WTC11 (cell line): ENCODE measurements around the gene BMS1. TPM values are rescaled to one million over a fixed set of nuclear protein-coding genes. Genes with fewer than 3 reads are reported as not detected.

ENCODE experiments used
- CBFB ChIP-seq: sonication (generic); formaldehyde crosslinking; IDR thresholded peaks from 2 replicates; pipeline ENCODE4 v1.8.1; 2022; ENCODE audit warnings: mild to moderate bottlenecking, low read depth, missing genetic modification reagents
- EMX1 ChIP-seq: fragments of 250-450 bp; sonication (Bioruptor Pico); IDR thresholded peaks from 2 replicates; pipeline ENCODE4 v1.8.0; 2021; ENCODE audit warnings: mild to moderate bottlenecking
- ESRRA ChIP-seq: sonication (generic); formaldehyde crosslinking; IDR thresholded peaks from 2 replicates; pipeline ENCODE4 v1.8.1; 2022; ENCODE audit warnings: mild to moderate bottlenecking, missing genetic modification reagents, borderline replicate concordance
- ETV6 ChIP-seq: sonication (generic); formaldehyde crosslinking; IDR thresholded peaks from 2 replicates; pipeline ENCODE4 v1.8.1; 2022; ENCODE audit warnings: mild to moderate bottlenecking, missing genetic modification reagents
- FOXP1 ChIP-seq: sonication (generic); formaldehyde crosslinking; IDR thresholded peaks from 2 replicates; pipeline ENCODE4 v1.8.0; 2022; ENCODE audit warnings: missing genetic modification reagents, mild to moderate bottlenecking, moderate library complexity, borderline replicate concordance
- GABPB1 ChIP-seq: sonication (generic); formaldehyde crosslinking; IDR thresholded peaks from 2 replicates; pipeline ENCODE4 v1.8.1; 2023; ENCODE audit warnings: mild to moderate bottlenecking, missing genetic modification reagents
- GTF2I ChIP-seq: fragments of 250-450 bp; sonication (Bioruptor Pico); conservative IDR thresholded peaks from 2 replicates; pipeline ENCODE4 v1.4.0; 2021; ENCODE audit warnings: mild to moderate bottlenecking
- NFYB ChIP-seq: sonication (generic); formaldehyde crosslinking; conservative IDR thresholded peaks from 2 replicates; pipeline ENCODE4 v1.8.0; 2022; ENCODE audit warnings: low read depth, missing genetic modification reagents
- OVOL2 ChIP-seq: fragments of 250-450 bp; sonication (Bioruptor Pico); IDR thresholded peaks from 2 replicates; pipeline ENCODE4 v1.9.0; 2021; ENCODE audit warnings: mild to moderate bottlenecking, borderline replicate concordance
- SP1 ChIP-seq: sonication (generic); formaldehyde crosslinking; conservative IDR thresholded peaks from 2 replicates; pipeline ENCODE4 v1.8.1; 2022; ENCODE audit warnings: missing genetic modification reagents
- ZBTB21 ChIP-seq: sonication (generic); formaldehyde crosslinking; IDR thresholded peaks from 2 replicates; pipeline ENCODE4 v1.8.1; 2023; ENCODE audit warnings: mild to moderate bottlenecking, missing genetic modification reagents, borderline replicate concordance
- ZNF121 ChIP-seq: sonication (generic); formaldehyde crosslinking; IDR thresholded peaks from 2 replicates; pipeline ENCODE4 v1.8.0; 2023; ENCODE audit warnings: missing genetic modification reagents
- ZNF263 ChIP-seq: sonication (generic); formaldehyde crosslinking; IDR thresholded peaks from 2 replicates; pipeline ENCODE4 v1.8.1; 2022; ENCODE audit warnings: low read depth, mild to moderate bottlenecking, moderate library complexity, missing genetic modification reagents
- total RNA-seq: library from RNA; stranded (reverse); gene quantifications from 3 replicates; pipeline ENCODE4 v1.2.3, GENCODE V29; 2021
- TF ChIP-seq, protein P1 (sequence below): sonication (generic); formaldehyde crosslinking; IDR thresholded peaks from 2 replicates; pipeline ENCODE4 v1.8.0; 2022; ENCODE audit warnings: mild to moderate bottlenecking, missing genetic modification reagents
- TF ChIP-seq, protein P2 (sequence below): sonication (generic); formaldehyde crosslinking; IDR thresholded peaks from 2 replicates; pipeline ENCODE4 v1.8.0; 2022; ENCODE audit warnings: mild to moderate bottlenecking, missing genetic modification reagents
- TF ChIP-seq, protein P3 (sequence below): sonication (generic); formaldehyde crosslinking; IDR thresholded peaks from 2 replicates; pipeline ENCODE4 v1.8.1; 2022; ENCODE audit warnings: low read depth, mild to moderate bottlenecking, moderate library complexity, missing genetic modification reagents, borderline replicate concordance
- TF ChIP-seq, protein P4 (sequence below): sonication (generic); formaldehyde crosslinking; IDR thresholded peaks from 2 replicates; pipeline ENCODE4 v1.8.1; 2023; ENCODE audit warnings: mild to moderate bottlenecking, missing genetic modification reagents, moderate library complexity
- TF ChIP-seq, protein P5 (sequence below): fragments of 250-450 bp; sonication (Bioruptor Pico); IDR thresholded peaks from 2 replicates; pipeline ENCODE4 v1.9.0; 2021; ENCODE audit warnings: moderate library complexity, mild to moderate bottlenecking, inconsistent platforms, borderline replicate concordance
- TF ChIP-seq, protein P6 (sequence below): fragments of 250-450 bp; sonication (Bioruptor Pico); IDR thresholded peaks from 2 replicates; pipeline ENCODE4 v2.1.2; 2022; ENCODE audit warnings: mild to moderate bottlenecking, moderate library complexity
- TF ChIP-seq, protein P7 (sequence below): sonication (generic); formaldehyde crosslinking; conservative IDR thresholded peaks from 2 replicates; pipeline ENCODE4 v1.8.1; 2023; ENCODE audit warnings: mild to moderate bottlenecking, low read depth, missing genetic modification reagents, moderate library complexity
- TF ChIP-seq, protein P8 (sequence below): fragments of 250-450 bp; sonication (Bioruptor Pico); IDR thresholded peaks from 2 replicates; pipeline ENCODE4 v1.9.0; 2021; ENCODE audit warnings: mild to moderate bottlenecking, borderline replicate concordance

Gene BMS1
- total RNA-seq, 1 experiment from 2014 or later, result 37.7 TPM

DNA sequence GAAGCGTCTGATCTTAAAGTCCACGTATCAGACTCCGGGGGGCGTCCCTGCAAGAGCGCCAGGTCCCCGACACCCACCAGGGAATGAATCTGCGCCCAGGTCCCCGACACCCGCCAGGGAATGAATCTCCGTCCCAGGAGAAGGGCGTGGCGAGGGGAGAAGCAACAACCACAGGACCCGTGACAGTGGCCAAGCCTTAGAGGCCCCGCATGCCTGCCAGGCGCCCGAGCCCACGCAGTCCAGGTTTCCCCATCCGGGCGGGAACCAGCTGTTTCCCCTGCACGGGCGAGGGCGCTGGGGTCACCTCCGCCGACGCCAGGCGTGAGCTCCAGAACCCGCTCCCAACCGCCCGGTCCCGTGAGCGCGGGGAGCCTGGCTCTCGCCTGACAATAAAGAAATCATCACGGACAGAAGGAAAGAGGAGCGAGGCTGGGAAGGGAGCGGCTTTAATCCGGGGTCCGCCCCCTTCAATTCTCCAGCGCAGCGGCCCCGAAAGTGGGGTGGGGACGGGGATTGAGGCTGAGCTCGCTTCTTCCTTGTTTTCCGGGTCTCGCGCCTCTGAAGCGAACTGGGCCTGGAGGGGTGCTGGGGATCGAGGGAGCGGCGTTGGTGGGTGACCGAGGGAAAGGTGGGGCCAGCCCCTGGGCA lies 29.0 kb upstream of the BMS1 start (continued):
- TF ChIP-seq, protein P1, sequence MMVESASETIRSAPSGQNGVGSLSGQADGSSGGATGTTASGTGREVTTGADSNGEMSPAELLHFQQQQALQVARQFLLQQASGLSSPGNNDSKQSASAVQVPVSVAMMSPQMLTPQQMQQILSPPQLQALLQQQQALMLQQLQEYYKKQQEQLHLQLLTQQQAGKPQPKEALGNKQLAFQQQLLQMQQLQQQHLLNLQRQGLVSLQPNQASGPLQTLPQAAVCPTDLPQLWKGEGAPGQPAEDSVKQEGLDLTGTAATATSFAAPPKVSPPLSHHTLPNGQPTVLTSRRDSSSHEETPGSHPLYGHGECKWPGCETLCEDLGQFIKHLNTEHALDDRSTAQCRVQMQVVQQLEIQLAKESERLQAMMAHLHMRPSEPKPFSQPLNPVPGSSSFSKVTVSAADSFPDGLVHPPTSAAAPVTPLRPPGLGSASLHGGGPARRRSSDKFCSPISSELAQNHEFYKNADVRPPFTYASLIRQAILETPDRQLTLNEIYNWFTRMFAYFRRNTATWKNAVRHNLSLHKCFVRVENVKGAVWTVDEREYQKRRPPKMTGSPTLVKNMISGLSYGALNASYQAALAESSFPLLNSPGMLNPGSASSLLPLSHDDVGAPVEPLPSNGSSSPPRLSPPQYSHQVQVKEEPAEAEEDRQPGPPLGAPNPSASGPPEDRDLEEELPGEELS (CRISPR knock-in tag), result peak; percentile 54; the same call in 1 of the 2 replicates
- TF ChIP-seq ZNF263 (CRISPR knock-in tag), result no peak
- TF ChIP-seq ESRRA (CRISPR knock-in tag), result no peak
- TF ChIP-seq OVOL2 (CRISPR knock-in tag), result no peak
- 0 out of 2 replicates have a peak, but pooled peaks have one; percentile 10 for TF ChIP-seq NFYB (CRISPR knock-in tag)
- TF ChIP-seq GTF2I (CRISPR knock-in tag), result no peak
- TF ChIP-seq, protein P2, sequence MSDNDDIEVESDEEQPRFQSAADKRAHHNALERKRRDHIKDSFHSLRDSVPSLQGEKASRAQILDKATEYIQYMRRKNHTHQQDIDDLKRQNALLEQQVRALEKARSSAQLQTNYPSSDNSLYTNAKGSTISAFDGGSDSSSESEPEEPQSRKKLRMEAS (CRISPR knock-in tag), result 0 out of 2 replicates have a peak, but pooled peaks have one; percentile 41
- TF ChIP-seq ZBTB21 (CRISPR knock-in tag), result no peak
- no peak for TF ChIP-seq ETV6 (CRISPR knock-in tag)
- TF ChIP-seq EMX1 (CRISPR knock-in tag), result no peak
- peak; percentile 42; the same call in 1 of the 2 replicates for TF ChIP-seq FOXP1 (CRISPR knock-in tag)
- no peak for TF ChIP-seq CBFB
- TF ChIP-seq, protein P3, sequence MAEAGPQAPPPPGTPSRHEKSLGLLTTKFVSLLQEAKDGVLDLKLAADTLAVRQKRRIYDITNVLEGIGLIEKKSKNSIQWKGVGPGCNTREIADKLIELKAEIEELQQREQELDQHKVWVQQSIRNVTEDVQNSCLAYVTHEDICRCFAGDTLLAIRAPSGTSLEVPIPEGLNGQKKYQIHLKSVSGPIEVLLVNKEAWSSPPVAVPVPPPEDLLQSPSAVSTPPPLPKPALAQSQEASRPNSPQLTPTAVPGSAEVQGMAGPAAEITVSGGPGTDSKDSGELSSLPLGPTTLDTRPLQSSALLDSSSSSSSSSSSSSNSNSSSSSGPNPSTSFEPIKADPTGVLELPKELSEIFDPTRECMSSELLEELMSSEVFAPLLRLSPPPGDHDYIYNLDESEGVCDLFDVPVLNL (CRISPR knock-in tag), result peak; percentile 72; the same call in 1 of the 2 replicates
- no peak for TF ChIP-seq SP1 (CRISPR knock-in tag)
- TF ChIP-seq, protein P4, sequence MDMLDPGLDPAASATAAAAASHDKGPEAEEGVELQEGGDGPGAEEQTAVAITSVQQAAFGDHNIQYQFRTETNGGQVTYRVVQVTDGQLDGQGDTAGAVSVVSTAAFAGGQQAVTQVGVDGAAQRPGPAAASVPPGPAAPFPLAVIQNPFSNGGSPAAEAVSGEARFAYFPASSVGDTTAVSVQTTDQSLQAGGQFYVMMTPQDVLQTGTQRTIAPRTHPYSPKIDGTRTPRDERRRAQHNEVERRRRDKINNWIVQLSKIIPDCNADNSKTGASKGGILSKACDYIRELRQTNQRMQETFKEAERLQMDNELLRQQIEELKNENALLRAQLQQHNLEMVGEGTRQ (CRISPR knock-in tag), result no peak
- TF ChIP-seq, protein P5, sequence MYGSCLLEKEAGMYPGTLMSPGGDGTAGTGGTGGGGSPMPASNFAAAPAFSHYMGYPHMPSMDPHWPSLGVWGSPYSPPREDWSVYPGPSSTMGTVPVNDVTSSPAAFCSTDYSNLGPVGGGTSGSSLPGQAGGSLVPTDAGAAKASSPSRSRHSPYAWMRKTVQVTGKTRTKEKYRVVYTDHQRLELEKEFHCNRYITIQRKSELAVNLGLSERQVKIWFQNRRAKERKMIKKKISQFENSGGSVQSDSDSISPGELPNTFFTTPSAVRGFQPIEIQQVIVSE (CRISPR knock-in tag), result no peak
- TF ChIP-seq, protein P6, sequence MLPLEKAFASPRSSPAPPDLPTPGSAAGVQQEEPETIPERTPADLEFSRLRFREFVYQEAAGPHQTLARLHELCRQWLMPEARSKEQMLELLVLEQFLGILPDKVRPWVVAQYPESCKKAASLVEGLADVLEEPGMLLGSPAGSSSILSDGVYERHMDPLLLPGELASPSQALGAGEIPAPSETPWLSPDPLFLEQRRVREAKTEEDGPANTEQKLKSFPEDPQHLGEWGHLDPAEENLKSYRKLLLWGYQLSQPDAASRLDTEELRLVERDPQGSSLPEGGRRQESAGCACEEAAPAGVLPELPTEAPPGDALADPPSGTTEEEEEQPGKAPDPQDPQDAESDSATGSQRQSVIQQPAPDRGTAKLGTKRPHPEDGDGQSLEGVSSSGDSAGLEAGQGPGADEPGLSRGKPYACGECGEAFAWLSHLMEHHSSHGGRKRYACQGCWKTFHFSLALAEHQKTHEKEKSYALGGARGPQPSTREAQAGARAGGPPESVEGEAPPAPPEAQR (CRISPR knock-in tag), result no peak
- no peak for TF ChIP-seq GABPB1 (CRISPR knock-in tag)
- TF ChIP-seq ZNF121 (CRISPR knock-in tag), result no peak
- TF ChIP-seq, protein P7, sequence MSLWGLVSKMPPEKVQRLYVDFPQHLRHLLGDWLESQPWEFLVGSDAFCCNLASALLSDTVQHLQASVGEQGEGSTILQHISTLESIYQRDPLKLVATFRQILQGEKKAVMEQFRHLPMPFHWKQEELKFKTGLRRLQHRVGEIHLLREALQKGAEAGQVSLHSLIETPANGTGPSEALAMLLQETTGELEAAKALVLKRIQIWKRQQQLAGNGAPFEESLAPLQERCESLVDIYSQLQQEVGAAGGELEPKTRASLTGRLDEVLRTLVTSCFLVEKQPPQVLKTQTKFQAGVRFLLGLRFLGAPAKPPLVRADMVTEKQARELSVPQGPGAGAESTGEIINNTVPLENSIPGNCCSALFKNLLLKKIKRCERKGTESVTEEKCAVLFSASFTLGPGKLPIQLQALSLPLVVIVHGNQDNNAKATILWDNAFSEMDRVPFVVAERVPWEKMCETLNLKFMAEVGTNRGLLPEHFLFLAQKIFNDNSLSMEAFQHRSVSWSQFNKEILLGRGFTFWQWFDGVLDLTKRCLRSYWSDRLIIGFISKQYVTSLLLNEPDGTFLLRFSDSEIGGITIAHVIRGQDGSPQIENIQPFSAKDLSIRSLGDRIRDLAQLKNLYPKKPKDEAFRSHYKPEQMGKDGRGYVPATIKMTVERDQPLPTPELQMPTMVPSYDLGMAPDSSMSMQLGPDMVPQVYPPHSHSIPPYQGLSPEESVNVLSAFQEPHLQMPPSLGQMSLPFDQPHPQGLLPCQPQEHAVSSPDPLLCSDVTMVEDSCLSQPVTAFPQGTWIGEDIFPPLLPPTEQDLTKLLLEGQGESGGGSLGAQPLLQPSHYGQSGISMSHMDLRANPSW (CRISPR knock-in tag), result no peak
- TF ChIP-seq, protein P8, sequence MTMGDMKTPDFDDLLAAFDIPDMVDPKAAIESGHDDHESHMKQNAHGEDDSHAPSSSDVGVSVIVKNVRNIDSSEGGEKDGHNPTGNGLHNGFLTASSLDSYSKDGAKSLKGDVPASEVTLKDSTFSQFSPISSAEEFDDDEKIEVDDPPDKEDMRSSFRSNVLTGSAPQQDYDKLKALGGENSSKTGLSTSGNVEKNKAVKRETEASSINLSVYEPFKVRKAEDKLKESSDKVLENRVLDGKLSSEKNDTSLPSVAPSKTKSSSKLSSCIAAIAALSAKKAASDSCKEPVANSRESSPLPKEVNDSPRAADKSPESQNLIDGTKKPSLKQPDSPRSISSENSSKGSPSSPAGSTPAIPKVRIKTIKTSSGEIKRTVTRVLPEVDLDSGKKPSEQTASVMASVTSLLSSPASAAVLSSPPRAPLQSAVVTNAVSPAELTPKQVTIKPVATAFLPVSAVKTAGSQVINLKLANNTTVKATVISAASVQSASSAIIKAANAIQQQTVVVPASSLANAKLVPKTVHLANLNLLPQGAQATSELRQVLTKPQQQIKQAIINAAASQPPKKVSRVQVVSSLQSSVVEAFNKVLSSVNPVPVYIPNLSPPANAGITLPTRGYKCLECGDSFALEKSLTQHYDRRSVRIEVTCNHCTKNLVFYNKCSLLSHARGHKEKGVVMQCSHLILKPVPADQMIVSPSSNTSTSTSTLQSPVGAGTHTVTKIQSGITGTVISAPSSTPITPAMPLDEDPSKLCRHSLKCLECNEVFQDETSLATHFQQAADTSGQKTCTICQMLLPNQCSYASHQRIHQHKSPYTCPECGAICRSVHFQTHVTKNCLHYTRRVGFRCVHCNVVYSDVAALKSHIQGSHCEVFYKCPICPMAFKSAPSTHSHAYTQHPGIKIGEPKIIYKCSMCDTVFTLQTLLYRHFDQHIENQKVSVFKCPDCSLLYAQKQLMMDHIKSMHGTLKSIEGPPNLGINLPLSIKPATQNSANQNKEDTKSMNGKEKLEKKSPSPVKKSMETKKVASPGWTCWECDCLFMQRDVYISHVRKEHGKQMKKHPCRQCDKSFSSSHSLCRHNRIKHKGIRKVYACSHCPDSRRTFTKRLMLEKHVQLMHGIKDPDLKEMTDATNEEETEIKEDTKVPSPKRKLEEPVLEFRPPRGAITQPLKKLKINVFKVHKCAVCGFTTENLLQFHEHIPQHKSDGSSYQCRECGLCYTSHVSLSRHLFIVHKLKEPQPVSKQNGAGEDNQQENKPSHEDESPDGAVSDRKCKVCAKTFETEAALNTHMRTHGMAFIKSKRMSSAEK (CRISPR knock-in tag), result no peak
